ENCODE measurements around the gene AIM2.

AIM2 gene

DNA sequence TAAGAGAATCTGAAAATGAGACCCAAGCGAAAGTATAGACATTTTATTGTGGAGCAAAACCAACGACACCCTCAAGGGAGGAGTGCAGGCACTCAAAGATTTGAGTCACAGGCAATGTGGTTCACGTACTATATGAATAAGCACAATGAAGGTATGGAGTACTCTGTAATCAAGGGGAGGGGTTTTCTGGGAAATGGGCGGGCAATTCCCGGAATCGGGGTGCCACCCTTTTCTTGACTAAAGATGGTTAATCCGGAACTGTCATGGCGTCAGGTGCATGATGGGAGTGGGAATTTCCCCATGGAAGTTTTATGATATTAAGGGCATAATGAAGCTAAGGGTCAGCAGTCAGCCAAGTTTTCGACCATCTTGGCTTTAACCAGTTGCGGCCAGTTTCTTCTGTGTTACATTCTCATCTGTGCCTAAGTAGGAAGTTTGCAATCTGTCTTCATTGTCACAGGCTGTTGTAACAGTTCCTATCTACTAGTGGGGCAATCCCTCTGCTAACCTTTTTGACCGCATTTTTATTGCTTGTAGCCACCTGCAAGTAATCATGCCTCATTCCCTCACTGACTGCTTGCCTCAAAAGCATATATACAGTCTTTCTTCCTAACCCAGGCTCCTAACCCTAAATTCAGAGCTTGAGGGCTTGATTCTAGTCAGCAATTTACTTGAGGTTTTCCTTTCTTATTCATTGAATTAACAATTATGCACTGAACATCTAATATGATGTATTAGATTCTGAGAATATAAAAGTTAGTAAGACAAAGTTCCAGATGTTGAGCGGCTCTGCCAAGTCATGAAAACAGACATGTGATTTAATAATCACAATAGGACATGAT, 775 bp upstream of the AIM2 start:
- Histone ChIP-seq H3K4me3 (no peak overlapping the region), H3K27ac (no peak overlapping the region), H3K27me3 (peaks cover 0 to 4% of the 10 kb centered on the region in 2 donors), H3K36me3 (no peaks in the 10 kb centered on the region), H3K4me1 (no peaks in the 10 kb centered on the region), H3K9me3 (no peaks in the 10 kb centered on the region)
- intact Hi-C loops (cut with DNase I; ENCODE audit: low total_unique reads), result no loop called here
- no peak for DNase-seq
- TF ChIP-seq, protein P1, sequence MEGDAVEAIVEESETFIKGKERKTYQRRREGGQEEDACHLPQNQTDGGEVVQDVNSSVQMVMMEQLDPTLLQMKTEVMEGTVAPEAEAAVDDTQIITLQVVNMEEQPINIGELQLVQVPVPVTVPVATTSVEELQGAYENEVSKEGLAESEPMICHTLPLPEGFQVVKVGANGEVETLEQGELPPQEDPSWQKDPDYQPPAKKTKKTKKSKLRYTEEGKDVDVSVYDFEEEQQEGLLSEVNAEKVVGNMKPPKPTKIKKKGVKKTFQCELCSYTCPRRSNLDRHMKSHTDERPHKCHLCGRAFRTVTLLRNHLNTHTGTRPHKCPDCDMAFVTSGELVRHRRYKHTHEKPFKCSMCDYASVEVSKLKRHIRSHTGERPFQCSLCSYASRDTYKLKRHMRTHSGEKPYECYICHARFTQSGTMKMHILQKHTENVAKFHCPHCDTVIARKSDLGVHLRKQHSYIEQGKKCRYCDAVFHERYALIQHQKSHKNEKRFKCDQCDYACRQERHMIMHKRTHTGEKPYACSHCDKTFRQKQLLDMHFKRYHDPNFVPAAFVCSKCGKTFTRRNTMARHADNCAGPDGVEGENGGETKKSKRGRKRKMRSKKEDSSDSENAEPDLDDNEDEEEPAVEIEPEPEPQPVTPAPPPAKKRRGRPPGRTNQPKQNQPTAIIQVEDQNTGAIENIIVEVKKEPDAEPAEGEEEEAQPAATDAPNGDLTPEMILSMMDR (IDR thresholded peaks at IDR 0.05), result no peak

DNA sequence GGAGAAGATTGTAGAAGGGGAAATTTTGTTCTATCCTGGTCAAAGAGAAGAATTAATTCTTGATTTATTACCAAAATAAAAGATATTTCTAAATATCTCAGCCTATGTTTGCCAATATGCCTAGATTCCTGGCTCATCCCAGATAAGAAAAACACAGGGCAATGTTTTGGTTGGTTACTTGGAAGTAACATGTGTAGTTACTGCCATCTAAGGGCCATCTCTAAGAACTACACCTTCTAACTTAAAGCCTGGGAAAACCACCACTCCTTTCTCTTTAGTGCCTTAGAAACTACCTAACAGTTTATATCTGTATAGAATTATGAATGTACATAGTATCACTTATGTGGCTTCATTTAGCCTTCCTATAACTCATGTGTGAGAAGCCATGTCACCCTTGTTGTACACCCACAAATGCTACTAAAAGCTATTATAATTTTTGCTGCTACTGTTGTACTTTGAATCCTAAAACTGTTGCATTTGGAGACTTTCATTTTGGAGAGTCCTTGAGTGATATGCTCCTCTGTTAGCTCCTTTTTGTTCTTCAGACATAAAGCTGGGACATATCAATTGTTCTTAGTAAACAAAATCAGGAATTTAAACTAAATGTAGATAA, 4.5 kb downstream of the AIM2 start:
- Histone ChIP-seq H3K27me3 (no peaks in the 10 kb centered on the region), H3K4me1 (no peaks in the 10 kb centered on the region), H3K36me3 (no peaks in the 10 kb centered on the region), H3K27ac (no peak overlapping the region), H3K9me3 (no peaks in the 10 kb centered on the region), H3K4me3 (no peak overlapping the region)
- intact Hi-C loops (cut with DNase I; ENCODE audit: low total_unique reads), result loop anchor here (5.0 kb wide), 1 partner anchor 865 kb away; no protein-coding TSS in a partner anchor
- TF ChIP-seq, protein P1 (IDR thresholded peaks at IDR 0.05), result peak; percentile 69 to 73
- no peak for DNase-seq

DNA sequence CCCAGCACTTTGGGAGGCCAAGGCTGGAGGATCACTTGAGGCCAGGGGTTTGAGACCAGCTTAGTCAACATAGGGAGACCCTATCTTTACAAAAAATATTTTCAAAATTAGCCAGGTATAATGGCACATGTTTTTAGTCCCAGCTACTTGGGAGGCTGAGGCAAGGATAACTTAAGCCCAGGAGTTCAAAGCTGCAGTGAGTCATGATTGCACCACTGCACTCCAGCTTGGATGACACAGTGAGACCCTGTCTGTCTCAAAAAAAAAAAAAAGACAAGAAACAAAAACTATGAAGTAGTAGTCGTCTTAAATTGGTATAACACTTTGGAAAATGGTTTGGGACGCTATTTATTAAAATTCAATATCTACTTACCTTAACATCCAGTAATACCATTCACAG, 7.7 kb downstream of the AIM2 start:
- Histone ChIP-seq H3K4me1 (no peaks in the 10 kb centered on the region), H3K27ac (no peak overlapping the region), H3K9me3 (no peaks in the 10 kb centered on the region), H3K36me3 (no peaks in the 10 kb centered on the region), H3K27me3 (no peaks in the 10 kb centered on the region), H3K4me3 (no peak overlapping the region)
- intact Hi-C loops (cut with DNase I; ENCODE audit: low total_unique reads), result no loop called here
- DNase-seq, result no peak
- TF ChIP-seq, protein P1 (IDR thresholded peaks at IDR 0.05), result no peak

DNA sequence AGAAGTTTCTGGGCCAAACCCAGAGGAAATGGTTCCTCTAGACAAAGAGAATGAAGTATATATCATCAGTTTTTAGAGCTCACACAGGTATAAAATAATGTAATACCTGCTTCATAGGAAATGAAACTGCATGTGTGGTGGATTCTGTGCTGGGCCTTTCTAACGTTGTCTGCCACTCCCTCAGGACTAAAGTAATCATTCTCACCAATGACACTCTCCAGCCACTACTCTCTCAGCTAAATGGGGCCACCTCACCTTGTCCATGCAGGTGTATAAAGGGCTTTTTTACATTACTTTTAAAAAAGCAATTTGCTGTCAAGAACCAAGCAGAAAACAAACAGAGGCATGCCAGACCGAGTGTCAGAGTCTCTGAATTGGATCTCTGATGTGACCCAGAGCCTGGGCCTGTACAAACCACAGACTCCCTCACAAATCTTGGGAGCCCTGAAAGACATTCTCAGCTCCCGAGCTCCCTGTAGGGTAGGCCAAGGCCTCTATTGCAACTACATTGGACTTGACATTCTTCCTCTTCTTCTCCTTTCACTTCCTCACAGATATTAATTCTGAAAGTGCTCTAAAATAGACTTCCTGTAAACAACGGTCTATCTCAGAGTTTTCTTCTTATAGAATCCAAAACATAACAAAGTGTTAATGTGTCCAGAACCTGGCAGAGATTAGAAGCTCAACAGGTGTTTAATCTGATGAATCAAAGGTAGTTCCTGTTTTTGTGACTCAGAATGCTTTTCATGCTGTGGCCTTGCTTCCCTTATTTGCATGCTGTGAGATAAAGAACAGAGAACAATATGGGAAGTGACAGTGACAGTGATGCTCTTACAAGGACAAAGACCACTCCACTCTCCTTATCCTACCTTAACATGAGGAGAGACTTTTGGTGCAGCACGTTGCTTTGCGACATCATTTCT, 8.6 kb downstream of the AIM2 start:
- no peaks in the 10 kb centered on the region for H3K27me3 ChIP-seq
- no peaks in the 10 kb centered on the region for H3K9me3 ChIP-seq
- TF ChIP-seq, protein P1 (IDR thresholded peaks at IDR 0.05), result no peak
- no peak for DNase-seq
- no peaks in the 10 kb centered on the region for H3K36me3 ChIP-seq
- intact Hi-C loops (cut with DNase I; ENCODE audit: low total_unique reads), result no loop called here
- no peaks in the 10 kb centered on the region for H3K4me1 ChIP-seq
- H3K27ac ChIP-seq, result no peak overlapping the region
- no peak overlapping the region for H3K4me3 ChIP-seq

DNA sequence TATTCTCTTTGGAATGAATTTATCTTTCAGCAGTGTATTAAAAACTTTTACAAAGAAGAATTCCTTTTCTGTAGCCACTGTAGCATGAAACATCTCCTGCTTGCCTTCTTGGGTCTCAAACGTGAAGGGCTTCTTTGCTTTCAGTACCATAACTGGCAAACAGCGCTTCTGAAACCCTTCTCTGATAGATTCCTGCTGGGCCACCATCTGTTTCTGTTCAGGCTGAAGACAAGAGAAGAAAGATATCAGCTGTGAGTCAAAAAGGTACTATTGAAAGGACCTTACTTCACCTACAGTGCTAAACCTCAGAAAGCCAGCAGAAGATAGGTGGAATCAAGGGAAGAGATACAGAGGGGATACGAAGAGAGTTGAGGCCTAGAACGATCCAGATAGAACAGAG, 10.5 kb downstream of the AIM2 start:
- intact Hi-C loops (cut with DNase I; ENCODE audit: low total_unique reads), result no loop called here
- Histone ChIP-seq H3K27ac (no peak overlapping the region), H3K9me3 (no peaks in the 10 kb centered on the region), H3K27me3 (no peaks in the 10 kb centered on the region), H3K36me3 (no peaks in the 10 kb centered on the region), H3K4me1 (no peaks in the 10 kb centered on the region), H3K4me3 (no peak overlapping the region)
- no peak for DNase-seq
- TF ChIP-seq, protein P1 (IDR thresholded peaks at IDR 0.05), result no peak

All from tibial artery (tissue), 4 donors.